ENCODE measurements around the gene PRKN.

PRKN gene

DNA sequence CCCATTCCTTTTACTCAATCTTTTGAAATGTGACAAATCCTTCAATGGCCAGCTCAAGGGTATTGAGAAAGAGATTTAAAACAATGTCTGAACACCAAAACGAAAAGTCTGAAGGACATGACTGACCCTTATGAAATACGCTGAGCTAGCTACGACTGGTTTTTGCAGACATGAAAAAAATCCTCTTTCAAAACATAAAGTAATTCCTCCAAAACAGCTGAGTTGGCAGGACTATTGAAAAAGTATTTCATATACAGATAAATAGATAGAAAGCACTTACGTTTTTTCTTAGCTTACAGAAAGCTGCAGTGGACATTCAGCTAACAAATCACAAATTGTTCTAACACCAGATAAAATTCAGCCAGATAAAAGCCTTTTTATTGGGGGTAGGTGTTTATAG lies 751.0 kb downstream of the PRKN start:
- Histone ChIP-seq H2BK12ac (ENCODE audit: low read length in 2 of 2) (no peak overlapping the region), H3K27ac (ENCODE audit: low read length, poor library complexity, severe bottlenecking) (no peak overlapping the region), H2AK5ac (ENCODE audit: low read length, severe bottlenecking) (no peak overlapping the region), H2BK120ac (ENCODE audit: low read depth, low read length) (no peak overlapping the region), H2BK5ac (ENCODE audit: low read depth, low read length, poor library complexity, severe bottlenecking) (no peak overlapping the region), H3K23ac (ENCODE audit: low read length in 2 of 2) (no peak overlapping the region), H3K18ac (ENCODE audit: low read depth in 1 of 2, low read length in 2 of 2) (no peak overlapping the region), H3K36me3 (ENCODE audit: control insufficient read depth in 1 of 2, insufficient read depth in 2 of 2, low read depth in 1 of 2, low read length in 2 of 2) (no peaks in the 10 kb centered on the region), H4K8ac (ENCODE audit: low read length) (no peak overlapping the region), H4K91ac (ENCODE audit: low read length) (no peak overlapping the region), H2BK15ac (ENCODE audit: low read depth, poor library complexity, severe bottlenecking) (no peak overlapping the region), H3K14ac (ENCODE audit: low read length in 2 of 2) (no peak overlapping the region), H3K4ac (ENCODE audit: low read depth in 1 of 2, low read length in 2 of 2) (no peak overlapping the region), H3K4me1 (ENCODE audit: control insufficient read depth, insufficient read depth, low read depth, low read length) (peaks cover 8% of the 10 kb centered on the region), H3K4me2 (ENCODE audit: low read length, poor library complexity, severe bottlenecking) (no peak overlapping the region), H3K4me3 (ENCODE audit: insufficient read depth in 1 of 2, low read depth in 1 of 2, low read length in 2 of 2) (no peak overlapping the region), H3K79me1 (replicated peaks; ENCODE audit: low read length, poor library complexity, severe bottlenecking) (no peaks in the 10 kb centered on the region), H3K9ac (ENCODE audit: low read length) (no peak overlapping the region), H3K27me3 (ENCODE audit: control insufficient read depth in 1 of 2, insufficient read depth in 1 of 2, low read length in 2 of 2) (no peaks in the 10 kb centered on the region), H2AFZ (ENCODE audit: low read depth, low read length) (no peak overlapping the region), H3K9me3 (ENCODE audit: control insufficient read depth, low read length) (peaks cover 3% of the 10 kb centered on the region)
- WGBS, result 91% methylated on average over 1 of the region's 4 CpGs
- DNase-seq, result no peak

DNA sequence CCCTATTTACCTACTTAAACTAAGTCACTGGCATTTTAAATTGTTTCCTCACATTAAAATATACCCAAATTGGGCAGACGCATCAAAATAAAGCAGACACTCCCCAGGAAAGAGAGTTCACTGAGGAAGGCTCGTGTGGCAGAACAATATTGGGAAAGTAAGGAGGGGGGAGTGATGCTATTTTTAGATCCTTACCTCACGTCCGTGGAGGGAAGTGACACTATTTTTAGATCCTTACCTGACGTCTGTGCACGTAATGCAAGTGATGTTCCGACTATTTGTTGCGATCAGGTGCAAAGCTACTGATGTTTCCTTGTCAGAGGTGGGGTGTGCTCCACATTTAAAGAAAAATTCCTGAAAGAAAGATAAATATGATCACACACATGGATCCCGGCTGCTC lies 754.5 kb downstream of the PRKN start:
- DNase-seq, result no peak
- no peak overlapping the region for H3K4me2 ChIP-seq (ENCODE audit: low read length, poor library complexity, severe bottlenecking)
- peaks cover 5% of the 10 kb centered on the region for H3K4me1 ChIP-seq (ENCODE audit: control insufficient read depth, insufficient read depth, low read depth, low read length)
- H3K36me3 ChIP-seq (ENCODE audit: control insufficient read depth in 1 of 2, insufficient read depth in 2 of 2, low read depth in 1 of 2, low read length in 2 of 2), result no peaks in the 10 kb centered on the region
- H4K91ac ChIP-seq (ENCODE audit: low read length), result no peak overlapping the region
- no peak overlapping the region for H4K8ac ChIP-seq (ENCODE audit: low read length)
- H3K18ac ChIP-seq (ENCODE audit: low read depth in 1 of 2, low read length in 2 of 2), result no peak overlapping the region
- H3K79me1 ChIP-seq (replicated peaks; ENCODE audit: low read length, poor library complexity, severe bottlenecking), result no peaks in the 10 kb centered on the region
- WGBS, result 82% methylated on average over 9 of the region's 9 CpGs
- no peak overlapping the region for H2BK120ac ChIP-seq (ENCODE audit: low read depth, low read length)
- no peaks in the 10 kb centered on the region for H3K27me3 ChIP-seq (ENCODE audit: control insufficient read depth in 1 of 2, insufficient read depth in 1 of 2, low read length in 2 of 2)
- no peak overlapping the region for H3K9ac ChIP-seq (ENCODE audit: low read length)
- H3K23ac ChIP-seq (ENCODE audit: low read length in 2 of 2), result no peak overlapping the region
- H2BK15ac ChIP-seq (ENCODE audit: low read depth, poor library complexity, severe bottlenecking), result no peak overlapping the region
- peaks cover 3% of the 10 kb centered on the region for H3K9me3 ChIP-seq (ENCODE audit: control insufficient read depth, low read length)
- H2BK5ac ChIP-seq (ENCODE audit: low read depth, low read length, poor library complexity, severe bottlenecking), result no peak overlapping the region
- H2BK12ac ChIP-seq (ENCODE audit: low read length in 2 of 2), result no peak overlapping the region
- no peak overlapping the region for H3K27ac ChIP-seq (ENCODE audit: low read length, poor library complexity, severe bottlenecking)
- H2AK5ac ChIP-seq (ENCODE audit: low read length, severe bottlenecking), result peak overlapping the region; percentile 1
- no peak overlapping the region for H3K14ac ChIP-seq (ENCODE audit: low read length in 2 of 2)
- H3K4ac ChIP-seq (ENCODE audit: low read depth in 1 of 2, low read length in 2 of 2), result no peak overlapping the region
- no peak overlapping the region for H2AFZ ChIP-seq (ENCODE audit: low read depth, low read length)
- H3K4me3 ChIP-seq (ENCODE audit: insufficient read depth in 1 of 2, low read depth in 1 of 2, low read length in 2 of 2), result no peak overlapping the region

DNA sequence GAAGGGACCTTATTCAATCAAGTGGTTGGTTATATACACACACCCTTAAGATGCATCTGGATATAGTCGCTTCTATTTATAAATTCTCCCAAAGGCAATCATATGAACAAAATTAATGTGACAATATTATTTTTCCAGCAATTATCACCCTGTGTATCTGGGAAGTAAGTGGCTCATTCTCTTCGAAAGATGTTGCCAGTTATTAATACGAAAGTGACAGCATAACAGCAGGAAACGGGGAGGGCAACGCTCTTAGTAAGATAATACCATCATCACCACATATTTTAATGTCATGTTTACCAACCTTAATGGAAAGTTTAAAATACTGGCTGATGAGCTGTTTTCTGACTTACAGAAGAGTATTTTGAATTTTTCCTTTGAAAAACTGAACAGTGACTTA lies 756.5 kb downstream of the PRKN start:
- no peaks in the 10 kb centered on the region for H3K36me3 ChIP-seq (ENCODE audit: control insufficient read depth in 1 of 2, insufficient read depth in 2 of 2, low read depth in 1 of 2, low read length in 2 of 2)
- H2AFZ ChIP-seq (ENCODE audit: low read depth, low read length), result no peak overlapping the region
- H3K9me3 ChIP-seq (ENCODE audit: control insufficient read depth, low read length), result peaks cover 3% of the 10 kb centered on the region
- H2BK15ac ChIP-seq (ENCODE audit: low read depth, poor library complexity, severe bottlenecking), result no peak overlapping the region
- WGBS, result 90% methylated on average over 3 of the region's 5 CpGs
- no peak overlapping the region for H3K4me3 ChIP-seq (ENCODE audit: insufficient read depth in 1 of 2, low read depth in 1 of 2, low read length in 2 of 2)
- no peak overlapping the region for H3K14ac ChIP-seq (ENCODE audit: low read length in 2 of 2)
- H3K4me1 ChIP-seq (ENCODE audit: control insufficient read depth, insufficient read depth, low read depth, low read length), result peaks cover 3% of the 10 kb centered on the region
- no peak overlapping the region for H3K4ac ChIP-seq (ENCODE audit: low read depth in 1 of 2, low read length in 2 of 2)
- no peak overlapping the region for H4K91ac ChIP-seq (ENCODE audit: low read length)
- H3K9ac ChIP-seq (ENCODE audit: low read length), result no peak overlapping the region
- no peak overlapping the region for H2BK5ac ChIP-seq (ENCODE audit: low read depth, low read length, poor library complexity, severe bottlenecking)
- H3K79me1 ChIP-seq (replicated peaks; ENCODE audit: low read length, poor library complexity, severe bottlenecking), result no peaks in the 10 kb centered on the region
- no peak overlapping the region for H2BK120ac ChIP-seq (ENCODE audit: low read depth, low read length)
- no peak overlapping the region for H4K8ac ChIP-seq (ENCODE audit: low read length)
- H3K27ac ChIP-seq (ENCODE audit: low read length, poor library complexity, severe bottlenecking), result no peak overlapping the region
- H3K23ac ChIP-seq (ENCODE audit: low read length in 2 of 2), result no peak overlapping the region
- H2AK5ac ChIP-seq (ENCODE audit: low read length, severe bottlenecking), result no peak overlapping the region
- no peak overlapping the region for H3K18ac ChIP-seq (ENCODE audit: low read depth in 1 of 2, low read length in 2 of 2)
- no peak for DNase-seq
- H2BK12ac ChIP-seq (ENCODE audit: low read length in 2 of 2), result no peak overlapping the region
- H3K27me3 ChIP-seq (ENCODE audit: control insufficient read depth in 1 of 2, insufficient read depth in 1 of 2, low read length in 2 of 2), result no peaks in the 10 kb centered on the region
- H3K4me2 ChIP-seq (ENCODE audit: low read length, poor library complexity, severe bottlenecking), result no peak overlapping the region

DNA sequence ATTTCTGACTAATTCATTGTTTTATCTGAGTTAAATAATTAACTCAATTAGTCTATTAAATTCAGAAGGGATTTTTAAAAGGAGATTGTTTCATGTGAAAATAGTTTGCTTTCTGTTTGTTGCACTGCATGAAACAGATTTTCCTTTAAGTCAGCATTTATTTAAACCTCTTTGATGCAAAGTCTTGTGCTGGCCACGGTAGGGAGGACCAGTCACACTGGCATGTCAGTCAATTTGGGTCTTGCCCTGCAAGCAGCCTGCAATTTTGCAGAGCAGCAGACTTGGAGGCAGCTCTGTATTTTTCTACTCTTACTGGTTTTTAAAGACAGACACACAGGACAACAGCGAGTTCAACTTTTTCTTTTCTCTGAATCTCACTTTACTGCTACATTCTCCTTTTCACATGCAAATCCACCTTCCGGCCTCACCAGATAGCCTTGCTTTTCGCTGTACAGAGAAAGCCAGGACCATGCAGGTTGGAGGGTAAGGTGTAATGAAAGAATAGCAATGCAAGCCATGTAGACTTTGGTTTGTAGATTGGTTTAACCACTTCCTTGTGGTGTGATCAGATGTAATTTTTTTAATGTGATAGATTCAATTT lies 763.8 kb downstream of the PRKN start:
- Histone ChIP-seq H3K9me3 (ENCODE audit: control insufficient read depth, low read length) (no peaks in the 10 kb centered on the region), H2BK120ac (ENCODE audit: low read depth, low read length) (no peak overlapping the region), H4K91ac (ENCODE audit: low read length) (no peak overlapping the region), H3K27ac (ENCODE audit: low read length, poor library complexity, severe bottlenecking) (no peak overlapping the region), H3K9ac (ENCODE audit: low read length) (no peak overlapping the region), H3K4me2 (ENCODE audit: low read length, poor library complexity, severe bottlenecking) (no peak overlapping the region), H2AFZ (ENCODE audit: low read depth, low read length) (no peak overlapping the region), H2BK15ac (ENCODE audit: low read depth, poor library complexity, severe bottlenecking) (no peak overlapping the region), H2BK12ac (ENCODE audit: low read length in 2 of 2) (no peak overlapping the region), H3K4me1 (ENCODE audit: control insufficient read depth, insufficient read depth, low read depth, low read length) (no peaks in the 10 kb centered on the region), H3K36me3 (ENCODE audit: control insufficient read depth in 1 of 2, insufficient read depth in 2 of 2, low read depth in 1 of 2, low read length in 2 of 2) (no peaks in the 10 kb centered on the region), H2BK5ac (ENCODE audit: low read depth, low read length, poor library complexity, severe bottlenecking) (no peak overlapping the region), H3K4me3 (ENCODE audit: insufficient read depth in 1 of 2, low read depth in 1 of 2, low read length in 2 of 2) (no peak overlapping the region), H3K4ac (ENCODE audit: low read depth in 1 of 2, low read length in 2 of 2) (no peak overlapping the region), H2AK5ac (ENCODE audit: low read length, severe bottlenecking) (no peak overlapping the region), H3K79me1 (replicated peaks; ENCODE audit: low read length, poor library complexity, severe bottlenecking) (no peaks in the 10 kb centered on the region), H3K14ac (ENCODE audit: low read length in 2 of 2) (no peak overlapping the region), H3K27me3 (ENCODE audit: control insufficient read depth in 1 of 2, insufficient read depth in 1 of 2, low read length in 2 of 2) (no peaks in the 10 kb centered on the region), H3K23ac (ENCODE audit: low read length in 2 of 2) (no peak overlapping the region), H4K8ac (ENCODE audit: low read length) (no peak overlapping the region), H3K18ac (ENCODE audit: low read depth in 1 of 2, low read length in 2 of 2) (no peak overlapping the region)
- WGBS, result 39% methylated on average over 4 of the region's 4 CpGs
- DNase-seq, result no peak
